Activated CD4-positive, alpha-beta T cell treated with anti-CD3 and anti-CD28 coated beads, Interleukin-2, Interleukin-4, amounts not matched to agents 100 ng/mL and 50 ng/mL, durations not matched to agents 16 hours and 8 hours (primary cell): Measurements from ENCODE around the gene STK4.
"Not testable (repeated sequence)": the region's sequence is repeated elsewhere in the genome, so short reads cannot be mapped to it uniquely, and the experiment has no call there.

Experiments used
- DNase-seq: peaks from one replicate; pipeline ENCODE4 v3.0.0-alpha.2; 2020; ENCODE audit warnings: low spot score

STK4 gene

GRCh38 chr20:45055056-45055455 is 88.7 kb downstream of the STK4 start:
- DNase-seq, result no peak

DNA sequence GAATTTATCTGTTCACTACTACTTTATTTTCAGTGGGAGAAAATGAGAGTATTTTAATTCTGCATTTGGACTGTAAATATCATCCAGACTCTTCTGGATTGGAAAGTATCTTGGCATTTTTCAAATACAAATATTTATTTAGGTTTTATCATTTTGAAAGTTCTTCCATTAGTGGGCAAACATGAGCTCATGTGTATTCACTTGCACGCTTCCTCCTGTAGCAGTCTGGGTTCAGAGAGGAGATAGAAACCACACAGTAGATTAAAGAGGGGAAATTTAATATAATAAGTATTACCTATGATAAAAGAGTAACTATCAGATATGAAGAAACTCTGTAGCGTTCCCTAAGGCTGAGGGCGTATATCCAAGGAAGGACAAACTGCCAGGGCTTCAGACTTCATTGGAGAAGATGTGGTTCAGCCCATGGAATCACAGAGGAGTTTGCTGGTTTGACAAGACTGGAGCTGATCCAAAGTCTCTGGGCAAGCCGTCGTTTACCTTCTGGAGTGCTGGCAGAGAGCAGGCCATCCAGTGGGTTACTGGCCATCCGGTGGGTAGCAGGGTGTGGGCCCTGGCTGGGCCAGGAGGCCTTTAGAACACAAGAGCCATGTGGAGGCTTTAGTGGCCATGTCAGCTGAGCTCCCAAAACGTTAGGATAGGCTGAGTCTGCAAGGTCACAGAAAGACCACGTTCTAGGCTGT is 90.3 kb downstream of the STK4 start:
- DNase-seq, result no peak

DNA sequence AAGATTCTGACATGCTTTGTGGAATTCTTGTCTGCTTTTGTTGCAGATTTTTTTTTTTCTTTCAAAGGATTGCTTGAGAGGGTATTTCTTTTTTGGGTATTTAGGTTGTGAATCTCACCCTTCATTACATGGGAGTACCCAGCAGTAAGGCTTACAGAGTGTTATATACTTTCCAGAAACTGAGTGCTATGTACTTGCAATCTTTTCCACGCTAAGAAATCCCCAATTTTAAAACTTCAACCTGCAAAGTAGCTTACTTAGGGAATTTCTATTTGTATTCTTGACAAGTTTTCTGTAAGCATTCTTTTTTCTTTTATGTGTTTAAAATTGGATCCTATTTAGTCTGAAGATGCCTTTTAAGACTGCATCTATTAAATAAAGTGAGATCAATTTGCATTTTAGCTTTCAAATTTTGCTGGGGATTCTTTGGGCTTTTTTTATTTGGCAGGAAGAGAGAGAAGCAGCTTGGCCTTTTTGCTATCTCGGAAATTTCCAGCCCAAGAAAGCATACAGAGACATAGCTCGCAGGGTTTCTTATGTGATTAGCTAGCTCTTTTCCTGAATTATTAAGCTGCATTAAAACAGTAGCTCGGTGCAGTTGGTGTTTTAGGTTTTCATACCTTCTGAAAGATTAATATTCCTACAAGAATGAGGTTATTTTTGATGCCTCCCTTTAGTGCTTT is 92.0 kb downstream of the STK4 start:
- no peak for DNase-seq

GRCh38 chr20:45059022-45059728 is 92.9 kb downstream of the STK4 start:
- no peak for DNase-seq

DNA sequence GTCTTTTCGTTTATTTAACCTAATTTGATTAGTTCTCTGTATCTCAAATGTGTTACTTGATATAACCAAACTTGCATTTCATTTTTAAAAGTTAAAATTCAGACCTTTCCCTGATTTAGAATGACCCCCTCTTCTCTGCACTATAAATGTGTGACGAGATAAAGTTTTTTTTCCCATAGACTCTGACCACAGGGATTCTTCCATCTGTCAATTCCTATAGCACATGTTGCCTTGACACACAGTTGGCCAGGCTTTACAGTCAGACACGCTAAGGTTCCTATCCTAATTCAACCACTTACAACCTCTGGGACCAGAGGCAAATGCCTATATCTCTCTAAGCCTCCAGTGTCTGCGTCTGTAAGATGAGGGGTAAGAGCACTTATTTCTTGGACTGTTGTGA is 94.0 kb downstream of the STK4 start:
- DNase-seq, result no peak

GRCh38 chr20:45061244-45061643 is 94.9 kb downstream of the STK4 start:
- DNase-seq, result no peak

DNA sequence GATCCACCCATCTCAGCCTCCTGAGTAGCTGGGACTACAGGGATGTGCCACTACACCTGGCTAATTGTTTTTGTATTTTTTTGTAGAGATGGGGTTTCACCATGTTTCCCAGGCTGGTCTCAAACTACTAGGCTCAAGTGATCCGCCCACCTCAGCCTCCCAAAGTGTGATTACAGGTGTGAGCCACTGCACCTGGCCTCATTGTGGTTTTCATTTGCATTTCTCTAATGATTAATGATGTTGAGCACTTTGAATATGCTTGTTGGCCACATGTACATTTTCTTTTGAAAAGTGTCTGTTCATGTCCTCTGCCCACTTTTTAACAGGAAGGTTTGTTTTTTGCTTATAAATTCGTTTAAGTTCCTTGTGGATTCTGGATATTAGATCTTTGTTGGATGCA is 96.8 kb downstream of the STK4 start:
- DNase-seq, result not testable (repeated sequence)

DNA sequence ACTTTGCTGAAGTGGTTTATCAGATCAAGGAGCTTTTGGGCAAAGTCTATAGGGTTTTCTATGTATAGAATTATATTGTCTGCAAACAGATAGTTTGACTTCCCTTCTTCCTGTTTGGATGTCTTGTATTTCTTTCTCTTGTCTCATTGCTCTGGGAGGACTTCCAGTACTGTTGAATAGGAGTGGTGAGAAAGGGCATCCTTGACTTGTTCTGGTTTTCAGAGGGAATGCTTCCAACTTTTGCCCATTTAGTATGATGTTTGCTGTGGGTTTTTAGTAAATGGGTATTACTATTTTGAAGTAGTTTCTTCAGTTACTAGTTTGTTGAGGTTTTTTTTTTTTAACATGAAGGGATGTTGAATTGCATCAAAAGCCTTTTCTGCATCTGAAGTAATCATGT is 98.5 kb downstream of the STK4 start:
- no peak for DNase-seq

- no peak for DNase-seq
These were observed 100.1 kb downstream of the STK4 start for GRCh38 chr20:45066372-45066771.

GRCh38 chr20:45067087-45067486 is 100.8 kb downstream of the STK4 start:
- DNase-seq, result no peak

- no peak for DNase-seq
These were observed 101.2 kb downstream of the STK4 start for GRCh38 chr20:45067558-45067957.

DNA sequence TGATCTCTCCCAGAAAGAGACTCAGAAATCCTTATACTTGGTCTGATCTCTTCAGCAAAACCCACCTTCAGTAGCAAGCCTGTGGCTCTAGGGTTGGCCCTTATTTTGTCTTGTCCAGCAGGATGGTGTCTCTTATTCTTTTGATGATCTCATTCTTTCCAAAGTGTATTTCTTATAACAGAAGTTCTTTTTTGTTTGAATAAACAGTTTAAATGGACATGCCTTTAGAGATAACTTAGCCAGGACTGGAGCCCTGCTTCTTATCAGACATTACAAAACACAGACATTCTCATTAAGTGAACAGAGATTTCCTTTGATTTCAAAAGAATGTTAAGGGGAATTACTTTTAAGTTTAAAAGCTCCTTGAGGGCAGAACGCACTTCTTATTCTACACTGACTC is 102.9 kb downstream of the STK4 start:
- DNase-seq, result no peak

GRCh38 chr20:45070932-45071632 is 104.8 kb downstream of the STK4 start:
- no peak for DNase-seq

DNA sequence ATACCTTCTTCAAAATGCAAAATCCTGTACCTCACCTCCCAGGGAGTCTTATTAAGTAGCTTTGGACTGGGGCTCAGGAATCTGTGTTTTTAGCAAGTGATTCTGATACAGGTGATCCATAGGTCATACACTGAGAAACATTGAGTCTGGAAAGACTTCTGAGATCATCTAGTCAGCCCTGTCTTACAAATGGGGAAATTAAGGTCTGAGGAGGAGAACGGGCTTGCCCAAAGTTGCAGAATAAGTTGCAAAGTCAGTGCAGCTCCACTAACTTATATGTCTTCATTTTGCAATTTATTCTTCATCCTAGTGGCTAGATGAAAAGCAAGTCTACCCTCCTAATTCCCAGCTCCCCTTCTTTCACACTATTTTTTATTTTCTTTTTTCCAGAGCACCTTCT is 105.8 kb downstream of the STK4 start:
- DNase-seq, result no peak

- DNase-seq, result no peak
These were observed 106.9 kb downstream of the STK4 start for GRCh38 chr20:45073221-45073620.

- DNase-seq, result no peak
These were observed 111.2 kb downstream of the STK4 start for GRCh38 chr20:45077559-45077958.

DNA sequence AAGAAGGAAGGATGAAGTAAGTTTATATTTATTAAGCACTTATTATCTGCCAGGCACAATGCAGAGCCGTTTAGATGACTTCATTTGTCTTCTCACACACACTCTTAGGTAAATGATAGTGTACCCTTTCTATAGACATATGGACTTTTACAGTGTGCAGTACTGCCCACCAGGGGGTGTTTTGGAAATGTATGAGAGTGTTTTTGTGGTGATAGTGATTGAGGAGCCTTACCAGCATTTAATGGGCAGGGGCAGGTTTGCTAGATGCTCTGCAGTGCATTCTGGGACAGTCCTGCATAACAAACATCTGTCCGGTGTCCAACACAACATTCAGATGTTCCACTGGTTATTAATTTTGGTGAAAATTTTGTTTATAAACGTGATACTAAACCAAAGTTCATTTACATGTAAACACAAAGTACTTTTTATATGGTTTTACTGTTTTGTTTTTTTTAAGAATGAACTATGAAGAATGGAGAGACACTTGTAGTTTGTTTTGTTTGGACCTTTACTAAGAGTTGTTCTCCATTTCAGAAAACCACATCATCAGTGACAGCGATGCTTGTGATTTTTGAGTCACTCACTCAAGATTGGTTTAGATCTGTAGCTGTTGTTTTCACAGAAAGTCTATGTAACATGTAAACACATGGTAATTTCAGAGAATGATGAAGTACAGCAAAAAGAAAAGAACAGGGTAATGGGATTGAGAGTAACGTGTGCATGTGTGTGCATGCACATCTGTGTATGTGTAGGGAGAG is 114.7 kb downstream of the STK4 start:
- DNase-seq, result no peak

DNA sequence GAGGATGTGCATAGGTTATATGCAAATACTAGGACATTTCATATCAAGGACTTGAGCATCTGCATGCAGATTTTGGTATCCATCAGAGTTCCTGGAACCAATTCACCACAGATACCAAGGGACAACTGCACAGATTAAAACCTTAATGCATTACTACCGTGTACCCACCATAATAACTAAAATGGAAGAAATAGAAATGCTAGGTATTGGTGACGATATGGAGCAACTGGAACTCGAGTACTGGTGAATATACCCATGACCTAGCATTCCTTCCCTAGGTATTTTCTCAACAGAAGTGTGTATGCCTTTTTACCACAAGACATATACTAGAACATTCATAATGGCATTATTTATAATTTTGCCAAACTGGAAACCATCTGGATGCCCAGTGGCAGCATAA is 116.2 kb downstream of the STK4 start:
- DNase-seq, result no peak

DNA sequence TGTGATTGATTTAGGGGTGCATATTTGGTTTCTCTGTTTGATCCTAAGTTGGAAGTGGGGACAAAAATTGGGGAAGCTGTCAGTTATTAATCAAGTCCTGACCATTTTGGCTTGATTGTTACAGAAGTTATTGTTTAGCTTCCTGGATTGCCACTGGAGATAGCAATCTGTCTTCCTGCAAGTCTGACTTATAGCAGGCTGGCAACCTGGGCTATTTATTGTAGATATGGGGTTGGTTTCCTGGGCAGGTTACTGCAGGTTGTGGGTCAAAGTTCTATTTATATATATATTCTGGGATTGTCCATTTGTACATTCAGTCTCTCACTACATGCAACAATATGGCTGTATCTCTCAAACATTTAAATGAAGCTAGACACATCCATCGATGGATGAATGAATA is 116.8 kb downstream of the STK4 start:
- DNase-seq, result no peak

GRCh38 chr20:45085289-45085688 is 119.0 kb downstream of the STK4 start:
- no peak for DNase-seq

DNA sequence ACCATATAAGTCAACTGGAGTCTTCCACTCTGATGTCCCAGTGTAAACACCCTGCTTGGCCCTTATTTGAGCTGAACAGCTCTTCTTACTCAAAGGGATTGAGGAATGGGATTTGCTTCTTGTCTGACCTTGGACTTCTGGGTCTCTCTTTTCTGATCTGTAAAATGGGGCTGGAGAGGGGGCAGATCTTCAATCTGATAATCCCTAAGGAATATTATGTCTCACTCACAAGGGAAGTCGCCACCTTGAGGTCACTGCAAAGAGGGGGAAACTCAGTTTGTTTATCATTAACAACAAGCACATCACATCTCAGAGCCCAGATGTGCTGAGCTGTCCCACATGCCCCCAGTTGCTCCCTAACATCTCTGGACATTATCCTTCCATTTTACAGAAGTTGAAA is 119.6 kb downstream of the STK4 start:
- DNase-seq, result no peak
